ENCODE measurements around the gene DGKD. TPM values are rescaled to one million over a fixed set of nuclear protein-coding genes. Genes with fewer than 3 reads are reported as not detected.

The DGKD gene
- total RNA-seq, 2 experiments from 2014 or later: 147 to 156 TPM

GRCh38 chr2:233406865-233407264, 52.6 kb downstream of the DGKD start:
- Histone ChIP-seq H3K9me3 (ENCODE audit: control insufficient read depth in 1 of 2, insufficient read depth in 1 of 2, low read length in 2 of 2) (no peaks in the 10 kb centered on the region), H3K27ac (ENCODE audit: low read depth in 1 of 2, low read length in 2 of 2) (no peak overlapping the region), H3K36me3 (ENCODE audit: insufficient read depth, low read length) (peaks cover 7% of the 10 kb centered on the region), H3K4me1 (ENCODE audit: insufficient read depth, low read length) (peaks cover 36% of the 10 kb centered on the region), H3K27me3 (ENCODE audit: control insufficient read depth in 1 of 2, insufficient read depth in 2 of 2, low read length in 2 of 2) (no peaks in the 10 kb centered on the region), H3K4me3 (ENCODE audit: low read length) (no peak overlapping the region)
- intact Hi-C loops (cut with DNase I, micrococcal nuclease): no loop called here
- ChIA-PET POLR2A (interaction anchor here (1.0 to 4.0 kb wide), 3 partner anchors 12 to 36 kb away, joined by 5 to 41 read pairs (median 8); no protein-coding TSS in a partner anchor), CTCF (interaction anchor here (2.7 to 5.2 kb wide), 2 partner anchors 11 to 37 kb away, joined by 6 to 75 read pairs; no protein-coding TSS in a partner anchor)
- DNase-seq (no peak), ATAC-seq (ENCODE audit: poor library complexity) (no peak)
- Mint-ChIP-seq H3K4me1 (ENCODE audit: low read depth) (peaks cover 83% of the 10 kb centered on the region), H3K27ac (peak overlapping the region; percentile 95), H3K36me3 (ENCODE audit: low read depth) (peaks cover 15% of the 10 kb centered on the region), H3K4me3 (no peak overlapping the region), H3K9me3 (peaks cover 4% of the 10 kb centered on the region), H3K27me3 (no peaks in the 10 kb centered on the region)
- no peak for TF ChIP-seq CTCF (IDR thresholded peaks at IDR 0.05)

- CTCF ChIA-PET: interaction anchor here (0.7 to 5.2 kb wide), 3 partner anchors 10 to 36 kb away, joined by 3 to 75 read pairs (median 6); no protein-coding TSS in a partner anchor
- POLR2A ChIA-PET: interaction anchor here (0.7 to 4.0 kb wide), 5 partner anchors 11 to 140 kb away, joined by 3 to 41 read pairs (median 8); no protein-coding TSS in a partner anchor
- peaks cover 28% of the 10 kb centered on the region for H3K4me1 ChIP-seq (ENCODE audit: insufficient read depth, low read length)
- H3K27ac Mint-ChIP-seq: peak overlapping the region; percentile 95
- no peaks in the 10 kb centered on the region for H3K27me3 Mint-ChIP-seq
- no peak overlapping the region for H3K27ac ChIP-seq (ENCODE audit: low read depth in 1 of 2, low read length in 2 of 2)
- no peak overlapping the region for H3K4me3 Mint-ChIP-seq
- H3K4me3 ChIP-seq (ENCODE audit: low read length): no peak overlapping the region
- H3K36me3 ChIP-seq (ENCODE audit: insufficient read depth, low read length): peaks cover 4% of the 10 kb centered on the region
- no peak for TF ChIP-seq CTCF (IDR thresholded peaks at IDR 0.05)
- H3K27me3 ChIP-seq (ENCODE audit: control insufficient read depth in 1 of 2, insufficient read depth in 2 of 2, low read length in 2 of 2): no peaks in the 10 kb centered on the region
- peaks cover 4% of the 10 kb centered on the region for H3K9me3 Mint-ChIP-seq
- H3K36me3 Mint-ChIP-seq (ENCODE audit: low read depth): peaks cover 14% of the 10 kb centered on the region
- peaks cover 83% of the 10 kb centered on the region for H3K4me1 Mint-ChIP-seq (ENCODE audit: low read depth)
- intact Hi-C loops (cut with DNase I, micrococcal nuclease): no loop called here
- DNase-seq (no peak), ATAC-seq (ENCODE audit: poor library complexity) (no peak)
- H3K9me3 ChIP-seq (ENCODE audit: control insufficient read depth in 1 of 2, insufficient read depth in 1 of 2, low read length in 2 of 2): no peaks in the 10 kb centered on the region
These were observed 53.5 kb downstream of the DGKD start for GRCh38 chr2:233407771-233408181.

GRCh38 chr2:233408366-233409285, 54.3 kb downstream of the DGKD start:
- H3K27me3 Mint-ChIP-seq: no peaks in the 10 kb centered on the region
- no peaks in the 10 kb centered on the region for H3K9me3 ChIP-seq (ENCODE audit: control insufficient read depth in 1 of 2, insufficient read depth in 1 of 2, low read length in 2 of 2)
- peaks cover 88% of the 10 kb centered on the region for H3K4me1 Mint-ChIP-seq (ENCODE audit: low read depth)
- H3K4me1 ChIP-seq (ENCODE audit: insufficient read depth, low read length): peaks cover 36% of the 10 kb centered on the region
- peak overlapping the region; percentile 27 to 38 for H3K27ac ChIP-seq (ENCODE audit: low read depth in 1 of 2, low read length in 2 of 2)
- H3K9me3 Mint-ChIP-seq: peaks cover 6% of the 10 kb centered on the region
- ChIA-PET CTCF (interaction anchor here (0.7 to 5.2 kb wide), 3 partner anchors 9 to 35 kb away, joined by 3 to 75 read pairs (median 6); no protein-coding TSS in a partner anchor), POLR2A (interaction anchor here (0.8 to 3.1 kb wide), 4 partner anchors 10 to 35 kb away, joined by 3 to 39 read pairs (median 7); no protein-coding TSS in a partner anchor)
- H3K4me3 ChIP-seq (ENCODE audit: low read length): no peak overlapping the region
- H3K27me3 ChIP-seq (ENCODE audit: control insufficient read depth in 1 of 2, insufficient read depth in 2 of 2, low read length in 2 of 2): no peaks in the 10 kb centered on the region
- H3K27ac Mint-ChIP-seq: peak overlapping the region; percentile 95
- TF ChIP-seq CTCF (IDR thresholded peaks at IDR 0.05): no peak
- ATAC-seq (ENCODE audit: poor library complexity) (no peak), DNase-seq (no peak)
- peak overlapping the region; percentile 70 for H3K4me3 Mint-ChIP-seq
- intact Hi-C loops (cut with DNase I, micrococcal nuclease): no loop called here
- H3K36me3 Mint-ChIP-seq (ENCODE audit: low read depth): peaks cover 15% of the 10 kb centered on the region
- H3K36me3 ChIP-seq (ENCODE audit: insufficient read depth, low read length): peaks cover 4% of the 10 kb centered on the region

Measured in CD4-positive, alpha-beta T cell (primary cell).